Activated CD4-positive, alpha-beta T cell treated with anti-CD3 and anti-CD28 coated beads, Interleukin-10, Interleukin-2, amounts not matched to agents 100 ng/mL and 50 ng/mL, durations not matched to agents 16 hours and 8 hours (primary cell): ENCODE data around the gene NCOA1.
"Not testable (repeated sequence)": the region's sequence is repeated elsewhere in the genome, so short reads cannot be mapped to it uniquely, and the experiment has no call there.

Source experiments
- DNase-seq: peaks from one replicate; pipeline ENCODE4 v3.0.0-alpha.2; 2020

The NCOA1 gene

GRCh38 chr2:24490690-24491541 lies at the start of gene NCOA1:
Gene NCOA1, plus strand, starts transcription at chr2:24491254. Its CDS starts 167,424 bp downstream, at chr2:24658678.
- DNase-seq, result peak; percentile 95

- DNase-seq, result no peak
Measured at GRCh38 chr2:24448797-24449196, 42.3 kb upstream of the NCOA1 start.

- no peak for DNase-seq
Measured at GRCh38 chr2:24449344-24449743, 41.7 kb upstream of the NCOA1 start.

- no peak for DNase-seq
Measured at GRCh38 chr2:24451805-24452501, 39.1 kb upstream of the NCOA1 start.

GRCh38 chr2:24452502-24452885 lies 38.6 kb upstream of the NCOA1 start:
- no peak for DNase-seq

- DNase-seq, result no peak
Measured at GRCh38 chr2:24453379-24454073, 37.5 kb upstream of the NCOA1 start.

- no peak for DNase-seq
Measured at GRCh38 chr2:24454294-24454693, 36.8 kb upstream of the NCOA1 start.

- DNase-seq, result peak; percentile 38
Measured at GRCh38 chr2:24456599-24457556, 34.2 kb upstream of the NCOA1 start.

- no peak for DNase-seq
Measured at GRCh38 chr2:24457696-24458386, 33.2 kb upstream of the NCOA1 start.

GRCh38 chr2:24459224-24460161 lies 31.6 kb upstream of the NCOA1 start:
- no peak for DNase-seq

- DNase-seq, result peak; percentile 26
Measured at GRCh38 chr2:24461685-24462084, 29.4 kb upstream of the NCOA1 start.

- no peak for DNase-seq
Measured at GRCh38 chr2:24463271-24463670, 27.8 kb upstream of the NCOA1 start.

- DNase-seq, result no peak
Measured at GRCh38 chr2:24466871-24467870, 23.9 kb upstream of the NCOA1 start.

GRCh38 chr2:24468453-24468852 lies 22.6 kb upstream of the NCOA1 start:
- not testable (repeated sequence) for DNase-seq

GRCh38 chr2:24469148-24469650 lies 21.9 kb upstream of the NCOA1 start:
- no peak for DNase-seq

- DNase-seq, result no peak
Measured at GRCh38 chr2:24471662-24472061, 19.4 kb upstream of the NCOA1 start.

- DNase-seq, result no peak
Measured at GRCh38 chr2:24472416-24472815, 18.6 kb upstream of the NCOA1 start.

GRCh38 chr2:24473626-24474025 lies 17.4 kb upstream of the NCOA1 start:
- DNase-seq, result no peak

GRCh38 chr2:24474053-24474452 lies 17.0 kb upstream of the NCOA1 start:
- no peak for DNase-seq
